ENCODE data around the gene NXF2.
"Not testable (repeated sequence)": the region's sequence is repeated elsewhere in the genome, so short reads cannot be mapped to it uniquely, and the experiment has no call there.

The NXF2 gene, protein sequence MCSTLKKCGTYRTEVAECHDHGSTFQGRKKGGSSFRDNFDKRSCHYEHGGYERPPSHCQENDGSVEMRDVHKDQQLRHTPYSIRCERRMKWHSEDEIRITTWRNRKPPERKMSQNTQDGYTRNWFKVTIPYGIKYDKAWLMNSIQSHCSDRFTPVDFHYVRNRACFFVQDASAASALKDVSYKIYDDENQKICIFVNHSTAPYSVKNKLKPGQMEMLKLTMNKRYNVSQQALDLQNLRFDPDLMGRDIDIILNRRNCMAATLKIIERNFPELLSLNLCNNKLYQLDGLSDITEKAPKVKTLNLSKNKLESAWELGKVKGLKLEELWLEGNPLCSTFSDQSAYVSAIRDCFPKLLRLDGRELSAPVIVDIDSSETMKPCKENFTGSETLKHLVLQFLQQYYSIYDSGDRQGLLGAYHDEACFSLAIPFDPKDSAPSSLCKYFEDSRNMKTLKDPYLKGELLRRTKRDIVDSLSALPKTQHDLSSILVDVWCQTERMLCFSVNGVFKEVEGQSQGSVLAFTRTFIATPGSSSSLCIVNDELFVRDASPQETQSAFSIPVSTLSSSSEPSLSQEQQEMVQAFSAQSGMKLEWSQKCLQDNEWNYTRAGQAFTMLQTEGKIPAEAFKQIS

DNA sequence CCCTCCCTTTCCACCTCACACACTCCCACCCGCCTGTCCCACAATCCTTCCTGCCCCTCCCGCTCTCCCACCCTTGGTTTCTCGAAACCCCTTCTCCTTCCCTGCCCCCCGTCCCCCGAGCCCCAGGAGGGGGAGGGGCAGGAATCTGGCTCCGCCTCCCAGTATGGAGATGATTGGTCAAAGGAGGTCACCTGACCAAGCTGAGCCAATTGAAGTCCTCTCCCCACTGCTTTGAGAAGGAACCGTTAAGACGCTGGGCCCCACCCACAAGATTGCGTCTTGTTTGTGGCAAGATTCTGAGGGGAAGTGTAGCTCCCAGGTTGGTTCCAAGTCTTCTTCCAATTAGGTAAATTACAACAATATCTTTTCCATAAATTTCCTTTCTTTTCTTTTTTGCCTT is at the start of gene NXF2:
Gene NXF2, plus strand, starts transcription at position 275 of the 400 bp plus-strand sequence. CDS start 59,912 bp downstream, outside the sequence.
- DNase-seq (ENCODE audit: low spot score): not testable (repeated sequence)

DNA sequence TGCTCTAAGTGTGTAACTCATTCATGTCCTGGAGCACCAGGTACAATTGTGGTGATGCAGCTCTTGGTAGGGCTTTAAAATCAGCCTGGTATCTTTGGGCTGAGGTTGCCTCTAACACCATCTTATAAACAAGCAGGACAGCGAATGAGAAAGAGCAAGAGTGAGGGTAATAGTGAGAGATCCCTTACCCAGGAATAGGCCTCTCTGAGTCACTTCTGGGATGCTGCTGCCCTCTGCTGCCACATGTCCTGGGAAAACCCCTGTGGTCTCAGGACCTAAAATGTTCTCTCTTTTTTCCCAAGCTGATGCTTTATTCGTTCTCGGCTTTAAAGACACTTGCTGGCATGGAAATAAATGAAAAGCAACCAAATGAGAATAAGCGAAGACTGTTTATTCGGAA is 39.0 kb upstream of the NXF2 start:
- not testable (repeated sequence) for DNase-seq (ENCODE audit: low spot score)

DNA sequence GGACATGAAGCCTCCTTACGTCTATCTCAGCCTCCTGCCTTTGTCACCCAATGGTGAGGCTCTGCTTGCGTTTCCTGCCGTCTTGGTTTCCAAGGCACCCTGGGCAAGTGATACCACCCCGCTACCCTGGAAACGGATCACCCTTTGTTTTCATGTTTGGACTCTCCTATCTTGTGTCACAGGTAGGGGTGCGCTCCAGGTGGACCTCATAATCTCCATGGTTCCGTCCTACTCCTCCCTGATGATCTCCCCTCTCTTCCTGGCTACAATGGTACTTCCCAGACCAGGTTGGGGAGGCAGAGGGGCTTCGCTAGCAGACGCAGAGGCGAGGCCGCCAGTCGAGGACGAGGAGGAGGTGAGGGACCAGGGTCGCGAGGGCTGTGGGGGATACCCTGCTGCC is 32.0 kb upstream of the NXF2 start, which contains the start of gene TCP11X1:
Gene TCP11X1, plus strand, starts transcription at position 316 of the 400 bp plus-strand sequence.
- DNase-seq (ENCODE audit: low spot score): not testable (repeated sequence)

DNA sequence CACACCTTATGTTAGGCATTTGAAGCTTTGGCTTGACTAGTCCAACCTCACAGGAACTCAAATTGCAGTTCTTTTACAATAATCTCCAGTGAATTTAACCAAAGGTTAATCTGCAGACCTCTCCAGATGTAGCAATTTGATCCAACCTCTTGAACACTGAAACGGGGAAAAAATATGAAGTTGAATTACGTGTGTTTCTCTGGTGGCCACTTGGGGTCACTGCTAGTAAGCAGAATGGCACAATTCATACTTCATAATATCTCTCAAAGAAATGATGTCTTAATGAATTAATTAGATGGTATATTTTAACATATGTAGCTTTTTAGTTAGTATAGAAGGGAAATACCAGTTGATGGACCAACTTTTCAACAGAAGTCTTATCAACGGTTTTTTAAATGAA is 30.5 kb upstream of the NXF2 start:
- not testable (repeated sequence) for DNase-seq (ENCODE audit: low spot score)

DNA sequence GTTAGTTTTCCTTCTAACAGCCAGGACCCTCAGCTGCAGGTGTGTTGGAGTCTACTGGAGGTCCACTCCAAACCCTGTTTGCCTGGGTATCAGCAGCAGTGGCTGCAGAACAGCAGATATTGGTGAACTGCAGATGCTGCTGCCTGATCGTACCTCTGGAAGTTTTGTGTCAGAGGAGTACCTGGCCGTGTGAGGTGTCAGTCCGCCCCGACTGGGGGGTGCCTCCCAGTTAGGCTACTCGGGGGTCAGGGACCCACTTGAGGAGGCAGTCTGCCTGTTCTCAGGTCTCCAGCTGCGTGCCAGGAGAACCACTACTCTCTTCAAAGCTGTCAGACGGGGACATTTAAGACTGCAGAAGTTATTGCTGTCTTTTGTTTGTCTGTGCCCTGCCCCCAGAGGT is 11.3 kb upstream of the NXF2 start:
- not testable (repeated sequence) for DNase-seq (ENCODE audit: low spot score)

DNA sequence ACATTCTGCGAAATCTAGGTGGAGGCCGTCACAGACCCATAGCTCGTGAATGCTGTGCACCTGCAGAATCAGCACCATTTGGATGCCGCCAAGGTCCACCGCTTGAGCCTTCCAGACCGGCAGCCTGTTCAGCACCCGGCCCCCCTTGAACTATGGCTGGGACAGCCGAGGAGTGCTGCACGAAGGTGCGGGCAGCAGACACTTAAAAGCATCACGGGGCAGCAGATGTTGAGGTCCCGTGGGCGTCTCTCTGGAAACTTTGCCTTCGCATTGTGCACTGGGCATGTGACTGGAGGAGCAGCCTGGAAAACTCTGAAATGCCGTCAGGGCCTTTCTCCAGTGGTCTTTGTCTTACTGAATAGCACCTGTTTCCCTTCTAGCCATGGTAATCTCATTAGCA is 6.7 kb upstream of the NXF2 start:
- DNase-seq (ENCODE audit: low spot score): not testable (repeated sequence)

DNA sequence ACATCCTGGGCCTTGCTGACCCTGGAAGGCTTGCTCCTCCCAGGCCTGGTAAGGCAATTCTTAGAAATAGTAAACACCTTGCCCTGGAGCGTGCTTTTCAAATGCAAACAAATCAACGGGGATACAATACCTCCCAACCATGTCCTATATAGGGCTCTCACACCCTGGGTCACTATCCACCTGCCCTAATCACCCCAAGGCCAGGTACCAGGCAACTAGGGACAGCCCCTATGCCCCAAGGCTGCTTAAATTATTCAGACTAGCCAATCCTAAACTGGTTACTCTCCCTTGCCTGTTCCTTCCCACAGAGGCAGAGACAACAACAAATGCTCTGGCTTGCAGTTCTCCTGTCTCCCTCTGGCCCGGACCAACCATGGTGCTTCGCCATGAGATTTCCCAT is 25.3 kb downstream of the NXF2 start:
- DNase-seq (ENCODE audit: low spot score): not testable (repeated sequence)

DNA sequence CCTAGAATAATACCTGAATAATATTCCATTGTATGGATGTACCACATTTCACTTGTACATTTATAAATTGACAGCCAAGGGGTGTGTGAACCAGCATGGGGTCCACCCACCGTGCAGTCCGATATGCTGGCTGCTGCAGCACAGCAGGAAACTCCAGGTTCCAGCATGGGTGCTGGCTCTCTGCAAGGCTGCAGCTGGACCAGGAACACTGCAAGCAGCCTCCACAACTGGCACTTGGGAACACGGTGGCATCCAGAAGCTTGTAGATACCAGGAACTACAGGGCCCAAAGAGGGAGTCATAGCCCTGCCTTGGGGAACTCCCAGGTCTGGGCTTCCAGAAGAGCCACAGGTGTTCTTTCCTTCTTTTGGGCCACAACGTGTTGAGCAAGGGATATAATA is 91.2 kb downstream of the NXF2 start:
- no peak for DNase-seq (ENCODE audit: low spot score)

DNA sequence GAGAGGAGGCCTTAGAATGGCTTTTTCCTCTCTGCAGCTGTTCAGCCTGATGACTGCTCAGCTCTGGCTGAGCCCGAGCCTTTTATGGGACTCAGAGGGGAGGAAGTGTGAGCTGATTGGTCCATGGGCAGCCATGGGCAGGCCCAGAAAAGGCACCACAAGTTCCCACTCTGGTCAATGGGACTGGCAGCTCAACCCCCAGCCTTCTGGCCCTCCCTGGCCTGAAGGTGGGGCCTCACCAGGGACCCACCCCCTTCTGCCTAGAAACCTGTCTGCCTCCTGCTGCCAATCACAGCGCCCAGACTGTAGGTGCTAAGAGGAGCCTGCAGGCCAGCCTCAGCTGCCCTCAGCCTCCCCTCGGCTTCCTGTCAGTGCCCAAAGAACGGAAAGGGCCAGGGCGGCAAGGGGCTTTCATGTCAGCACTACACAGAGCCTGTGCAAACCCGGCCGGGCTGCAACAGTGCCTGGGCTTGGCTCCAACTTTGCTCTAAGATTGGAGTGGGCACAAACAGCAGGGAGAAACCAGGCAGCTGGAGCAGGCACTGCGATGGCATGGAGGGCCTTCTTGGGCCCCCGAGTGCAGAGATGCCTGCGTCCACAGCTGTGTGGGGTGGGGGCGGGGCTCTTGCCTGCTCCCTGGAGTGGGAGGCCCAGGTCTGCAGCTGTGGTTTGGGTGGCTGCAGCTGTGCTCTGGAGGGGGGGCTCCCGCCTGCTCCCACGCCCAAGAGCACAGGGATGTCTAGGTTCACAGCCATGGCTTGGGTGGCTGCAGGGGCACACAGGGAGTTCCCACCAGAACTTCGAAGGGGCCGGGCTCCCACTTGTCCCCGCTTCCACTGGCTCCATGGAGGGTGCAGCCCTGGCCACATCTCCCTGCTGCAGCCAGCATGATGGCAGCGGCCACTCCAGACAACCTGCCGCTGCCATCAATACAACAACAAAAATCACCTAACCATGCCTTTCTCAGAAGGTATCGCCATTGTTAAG is 92.6 kb downstream of the NXF2 start:
- no peak for DNase-seq (ENCODE audit: low spot score)

DNA sequence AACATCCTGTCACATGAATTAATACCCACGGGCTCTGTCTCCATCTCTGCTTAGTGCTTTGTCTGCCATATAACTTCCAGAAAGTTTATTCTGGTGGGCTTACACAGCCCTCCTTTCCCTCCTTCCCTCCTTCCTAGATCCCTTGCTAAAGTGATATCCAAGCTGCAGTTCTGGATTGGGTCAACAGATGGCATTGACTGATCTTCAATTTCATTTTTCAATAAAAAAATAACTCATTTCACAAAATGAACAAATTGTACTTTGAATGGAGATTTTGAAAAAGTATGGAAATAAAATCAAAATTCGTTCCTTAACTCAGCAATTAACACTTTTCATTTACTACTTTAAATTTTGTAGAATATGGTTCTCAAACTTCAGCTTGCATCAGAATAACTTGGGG is 94.9 kb downstream of the NXF2 start:
- no peak for DNase-seq (ENCODE audit: low spot score)

DNA sequence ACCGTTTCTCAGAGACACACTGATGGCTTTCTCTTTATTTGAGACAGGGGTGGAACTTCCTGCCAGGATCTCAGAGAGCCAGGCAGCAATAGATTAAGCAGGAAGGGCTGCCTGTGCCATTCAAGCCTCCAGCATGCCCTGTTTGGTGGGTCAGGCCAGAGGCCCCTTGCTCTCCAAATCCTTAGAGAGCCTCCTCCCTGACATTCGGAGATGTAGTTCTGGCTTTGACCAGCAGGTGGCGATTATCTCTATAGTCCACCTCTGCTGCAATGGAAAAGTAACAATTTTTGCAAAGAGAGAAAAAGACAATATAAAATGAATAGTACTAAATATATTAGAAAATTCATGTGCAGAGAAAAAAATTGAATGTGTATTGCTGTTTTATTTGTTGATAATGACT is 98.9 kb downstream of the NXF2 start:
- DNase-seq (ENCODE audit: low spot score): peak; percentile 13
